Measurements from ENCODE around the gene AHRR.
"Not testable (repeated sequence)": the region's sequence is repeated elsewhere in the genome, so short reads cannot be mapped to it uniquely, and the experiment has no call there.

AHRR gene

GRCh38 chr5:364497-364896 lies 43.0 kb downstream of the AHRR start:
- no peak for DNase-seq (ENCODE audit: low read depth)
- TF ChIP-seq, protein P1, sequence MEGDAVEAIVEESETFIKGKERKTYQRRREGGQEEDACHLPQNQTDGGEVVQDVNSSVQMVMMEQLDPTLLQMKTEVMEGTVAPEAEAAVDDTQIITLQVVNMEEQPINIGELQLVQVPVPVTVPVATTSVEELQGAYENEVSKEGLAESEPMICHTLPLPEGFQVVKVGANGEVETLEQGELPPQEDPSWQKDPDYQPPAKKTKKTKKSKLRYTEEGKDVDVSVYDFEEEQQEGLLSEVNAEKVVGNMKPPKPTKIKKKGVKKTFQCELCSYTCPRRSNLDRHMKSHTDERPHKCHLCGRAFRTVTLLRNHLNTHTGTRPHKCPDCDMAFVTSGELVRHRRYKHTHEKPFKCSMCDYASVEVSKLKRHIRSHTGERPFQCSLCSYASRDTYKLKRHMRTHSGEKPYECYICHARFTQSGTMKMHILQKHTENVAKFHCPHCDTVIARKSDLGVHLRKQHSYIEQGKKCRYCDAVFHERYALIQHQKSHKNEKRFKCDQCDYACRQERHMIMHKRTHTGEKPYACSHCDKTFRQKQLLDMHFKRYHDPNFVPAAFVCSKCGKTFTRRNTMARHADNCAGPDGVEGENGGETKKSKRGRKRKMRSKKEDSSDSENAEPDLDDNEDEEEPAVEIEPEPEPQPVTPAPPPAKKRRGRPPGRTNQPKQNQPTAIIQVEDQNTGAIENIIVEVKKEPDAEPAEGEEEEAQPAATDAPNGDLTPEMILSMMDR (IDR thresholded peaks at IDR 0.05; ENCODE audit: insufficient read depth, low read depth, low read length, missing control alignments) = no peak
- no peak overlapping the region for H3K4me3 ChIP-seq (ENCODE audit: low read depth, low read length)

DNA sequence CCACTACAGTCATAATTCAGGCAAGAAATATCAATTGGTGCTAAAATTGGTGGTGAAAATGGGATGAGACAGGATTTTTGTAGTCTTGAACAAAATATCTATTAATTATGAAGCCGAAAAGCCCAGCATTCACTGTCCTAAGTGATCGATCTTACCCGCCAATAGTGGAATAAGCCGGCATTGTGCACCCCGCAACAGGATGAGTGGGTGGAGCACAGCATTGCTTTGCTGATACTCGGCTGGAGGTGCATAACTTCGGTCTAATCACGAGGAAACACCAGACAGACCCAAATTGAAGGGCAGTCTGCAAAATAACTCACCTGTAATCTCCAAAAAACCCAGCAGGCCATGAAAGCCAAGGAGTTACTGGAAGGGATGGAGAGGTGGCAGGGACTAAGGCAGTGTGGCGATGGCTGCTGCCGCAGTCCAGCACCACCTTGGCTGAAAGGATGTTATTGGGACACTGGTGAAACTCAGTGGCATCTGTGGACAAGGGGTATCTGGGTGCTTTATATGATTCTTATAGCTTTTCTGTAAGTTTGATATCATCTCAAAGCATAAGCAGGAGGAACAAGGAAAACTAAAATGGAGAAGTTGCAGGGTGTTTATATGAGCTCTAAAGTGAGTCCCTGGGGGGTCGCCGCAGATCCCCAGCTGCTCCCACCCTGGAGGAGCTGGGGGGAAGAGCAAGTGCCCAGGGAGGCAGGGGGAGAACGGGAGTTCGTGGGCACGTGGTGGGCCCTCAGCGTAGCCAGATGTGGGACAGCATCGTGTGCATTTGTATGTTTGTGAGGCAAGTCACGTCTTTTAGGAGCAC lies 45.2 kb downstream of the AHRR start:
- no peak overlapping the region for H3K4me3 ChIP-seq (ENCODE audit: low read depth, low read length)
- DNase-seq (ENCODE audit: low read depth) = no peak
- TF ChIP-seq, protein P1 (IDR thresholded peaks at IDR 0.05; ENCODE audit: insufficient read depth, low read depth, low read length, missing control alignments) = no peak

GRCh38 chr5:367358-368130 lies 46.0 kb downstream of the AHRR start:
- DNase-seq (ENCODE audit: low read depth) = no peak
- H3K4me3 ChIP-seq (ENCODE audit: low read depth, low read length) = no peak overlapping the region
- TF ChIP-seq, protein P1 (IDR thresholded peaks at IDR 0.05; ENCODE audit: insufficient read depth, low read depth, low read length, missing control alignments) = no peak

- 0 out of 2 replicates have a peak overlapping the region, but pooled peaks have one; percentile 1 for H3K4me3 ChIP-seq (ENCODE audit: low read depth, low read length)
- DNase-seq (ENCODE audit: low read depth) = peak; percentile 90
- TF ChIP-seq, protein P1 (IDR thresholded peaks at IDR 0.05; ENCODE audit: insufficient read depth, low read depth, low read length, missing control alignments) = no peak
Measured at GRCh38 chr5:368183-369084, 46.9 kb downstream of the AHRR start.

- DNase-seq (ENCODE audit: low read depth) = peak; percentile 67
- H3K4me3 ChIP-seq (ENCODE audit: low read depth, low read length) = peak overlapping the region; percentile 38
- TF ChIP-seq, protein P1 (IDR thresholded peaks at IDR 0.05; ENCODE audit: insufficient read depth, low read depth, low read length, missing control alignments) = no peak
Measured at GRCh38 chr5:369151-369868, 47.8 kb downstream of the AHRR start.

DNA sequence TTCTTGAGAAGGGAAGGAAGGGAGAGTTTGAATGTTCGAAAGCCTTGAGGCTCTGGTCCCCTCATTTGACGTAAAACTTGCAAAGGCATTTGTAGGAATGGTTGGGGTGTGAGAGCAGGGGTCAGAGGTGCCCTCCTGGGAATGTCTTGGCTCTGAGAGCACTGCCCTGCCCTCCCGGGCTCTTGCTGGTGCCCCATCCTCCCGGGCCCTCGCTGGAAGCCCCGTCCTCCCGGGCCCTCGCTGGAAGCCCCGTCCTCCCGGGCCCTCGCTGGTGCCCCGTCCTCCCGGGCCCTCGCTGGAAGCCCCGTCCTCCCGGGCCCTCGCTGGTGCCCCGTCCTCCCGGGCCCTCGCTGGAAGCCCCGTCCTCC lies 48.3 kb downstream of the AHRR start:
- not testable (repeated sequence) for H3K4me3 ChIP-seq (ENCODE audit: low read depth, low read length)

More for the DNA sequence above, 48.3 kb downstream of the AHRR start:
- not testable (repeated sequence) for DNase-seq (ENCODE audit: low read depth)
